ENCODE data around the gene SCML2. TPM values are rescaled to one million over a fixed set of nuclear protein-coding genes. Genes with fewer than 3 reads are reported as not detected.
"Not testable (repeated sequence)": the region's sequence is repeated elsewhere in the genome, so short reads cannot be mapped to it uniquely, and the experiment has no call there.

SCML2 gene
- total RNA-seq, 2 donors from 2014 or later = 3.0 TPM

DNA sequence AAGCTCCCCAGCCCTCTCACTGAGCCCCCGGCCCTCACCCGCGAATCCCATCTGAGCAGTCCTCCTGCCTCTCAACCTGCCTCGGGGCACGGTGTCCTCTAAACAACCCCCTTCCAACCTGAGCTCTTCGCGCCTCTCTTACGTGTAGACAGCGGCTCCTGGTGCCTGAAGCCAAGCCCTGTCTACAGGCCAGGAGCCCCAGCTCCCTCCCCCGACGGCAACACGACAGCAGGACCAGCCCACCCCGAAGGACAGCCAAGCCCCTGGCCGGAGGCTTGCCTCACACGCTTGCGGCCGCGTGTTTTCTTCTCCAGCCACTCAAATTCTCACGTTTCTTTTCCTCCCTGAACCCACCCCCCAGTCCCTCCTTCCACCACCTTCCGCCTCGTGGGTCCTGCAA is 124.8 kb downstream of the SCML2 start:
- not testable (repeated sequence) for H3K27ac Mint-ChIP-seq; H3K36me3 Mint-ChIP-seq (ENCODE audit: insufficient read depth in 2 of 2); H3K4me3 Mint-ChIP-seq

DNA sequence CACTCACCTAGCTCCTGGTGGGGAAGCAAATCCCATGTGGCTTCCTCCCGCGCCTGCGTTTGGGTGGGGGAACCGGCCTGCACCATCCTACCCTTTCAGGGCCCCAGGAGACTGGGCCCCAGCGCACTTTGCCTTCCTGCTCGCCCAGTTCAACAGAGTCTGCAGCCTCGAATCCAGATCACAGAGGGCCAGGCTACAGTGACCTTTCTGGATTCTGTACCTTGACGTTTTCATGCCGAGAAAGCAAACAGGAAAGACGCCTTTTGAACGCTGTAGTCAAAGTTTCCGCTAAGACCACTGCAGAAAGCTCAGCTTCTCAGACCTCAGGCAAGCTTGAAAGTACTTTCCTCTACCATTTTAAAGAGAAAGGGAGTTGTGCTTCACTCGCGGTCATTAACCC is 126.4 kb downstream of the SCML2 start:
- ATAC-seq (replicated peaks in 1 of 2) (no peak), DNase-seq (no peak)
- Mint-ChIP-seq H3K27me3 (ENCODE audit: low read depth) (no peaks in the 10 kb centered on the region), H3K4me3 (no peak overlapping the region), H3K36me3 (ENCODE audit: insufficient read depth in 2 of 2) (no peaks in the 10 kb centered on the region), H3K4me1 (ENCODE audit: low read depth) (no peaks in the 10 kb centered on the region), H3K27ac (no peak overlapping the region), H3K9me3 (peaks cover 0 to 2% of the 10 kb centered on the region in 2 donors)

More for the DNA sequence above, 124.8 kb downstream of the SCML2 start:
- H3K9me3 Mint-ChIP-seq; H3K4me1 Mint-ChIP-seq (ENCODE audit: low read depth); H3K27me3 Mint-ChIP-seq (ENCODE audit: low read depth); DNase-seq; ATAC-seq (replicated peaks in 1 of 2): not testable (repeated sequence)

DNA sequence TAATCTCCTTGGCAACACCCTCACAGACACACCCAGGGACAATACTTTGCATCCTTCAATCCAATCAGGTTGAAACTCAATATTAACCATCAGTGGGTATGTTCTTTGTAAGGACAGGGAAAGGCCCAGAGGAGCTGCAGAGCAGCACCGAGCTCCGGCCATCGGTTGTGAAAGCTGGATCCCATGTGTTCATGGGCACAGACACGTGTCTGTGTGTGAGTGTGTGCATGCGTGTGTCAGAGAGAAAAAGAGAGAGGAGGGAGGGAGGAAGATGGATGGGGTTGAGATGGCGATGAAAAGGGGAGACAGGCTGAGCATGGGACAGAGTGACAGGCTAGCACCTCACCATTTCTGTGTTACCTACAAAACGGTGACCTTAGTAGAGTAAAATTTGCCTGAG is 127.0 kb downstream of the SCML2 start:
- Mint-ChIP-seq H3K4me1 (ENCODE audit: low read depth) (no peaks in the 10 kb centered on the region), H3K9me3 (peaks cover 0 to 2% of the 10 kb centered on the region in 2 donors), H3K27ac (no peak overlapping the region), H3K4me3 (no peak overlapping the region), H3K36me3 (ENCODE audit: insufficient read depth in 2 of 2) (no peaks in the 10 kb centered on the region), H3K27me3 (ENCODE audit: low read depth) (no peaks in the 10 kb centered on the region)
- DNase-seq = no peak
- no peak for ATAC-seq (replicated peaks in 1 of 2)

DNA sequence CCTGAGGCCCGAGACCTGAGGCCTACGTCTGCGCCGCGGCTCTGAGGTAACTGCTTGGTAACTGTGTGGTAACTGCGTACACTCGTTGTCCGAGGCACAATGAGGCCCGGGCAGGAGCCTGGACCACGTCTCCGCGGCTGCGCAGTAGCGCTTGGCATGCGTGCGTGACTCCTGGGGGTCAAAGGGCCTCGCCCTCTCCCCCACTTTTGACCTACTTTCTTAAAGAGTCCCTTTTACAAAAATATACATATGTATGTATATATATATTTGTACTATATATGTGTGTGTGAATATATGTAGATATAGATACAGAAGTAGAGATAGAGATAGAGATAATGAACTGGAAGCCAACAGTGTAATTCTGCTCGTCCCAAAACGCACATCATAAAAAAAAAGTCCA is 133.7 kb downstream of the SCML2 start, which contains the start of gene BEND2:
BEND2 (minus strand) TSS at position 101 of the 400 bp plus-strand sequence. CDS start 136 bp downstream, outside the sequence.
- Mint-ChIP-seq H3K9me3 (peaks cover 1 to 2% of the 10 kb centered on the region in 2 donors), H3K36me3 (ENCODE audit: insufficient read depth in 2 of 2) (peaks cover 0 to 1% of the 10 kb centered on the region in 2 donors), H3K27me3 (ENCODE audit: low read depth) (no peaks in the 10 kb centered on the region), H3K27ac (no peak within 1 kb of the TSS), H3K4me3 (no peak within 1 kb of the TSS), H3K4me1 (ENCODE audit: low read depth) (no peaks in the 10 kb centered on the region)
- DNase-seq = no peak
- ATAC-seq (replicated peaks in 1 of 2) = no peak

DNA sequence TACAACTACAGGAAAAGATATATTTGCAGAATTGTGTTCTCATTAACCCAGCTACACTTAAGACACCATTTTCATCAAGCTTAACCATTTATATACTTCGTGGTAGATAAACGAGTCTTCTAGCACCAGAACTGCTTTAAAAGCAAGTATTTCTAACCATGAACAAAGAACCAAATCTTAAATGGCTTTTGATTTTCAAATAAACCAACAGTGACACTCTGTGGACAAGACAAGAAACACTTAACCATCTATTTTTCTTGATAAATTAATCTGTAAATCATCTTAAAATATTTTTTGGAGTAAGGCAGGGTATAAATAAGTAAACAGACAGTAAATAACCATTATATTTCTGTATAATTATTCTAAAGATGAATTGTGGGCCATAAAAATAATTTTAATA is 144.0 kb downstream of the SCML2 start:
- Mint-ChIP-seq H3K27ac (no peak overlapping the region), H3K9me3 (no peaks in the 10 kb centered on the region), H3K27me3 (ENCODE audit: low read depth) (no peaks in the 10 kb centered on the region), H3K36me3 (ENCODE audit: insufficient read depth in 2 of 2) (no peaks in the 10 kb centered on the region), H3K4me3 (no peak overlapping the region), H3K4me1 (ENCODE audit: low read depth) (no peaks in the 10 kb centered on the region)
- no peak for ATAC-seq (replicated peaks in 1 of 2)
- no peak for DNase-seq

DNA sequence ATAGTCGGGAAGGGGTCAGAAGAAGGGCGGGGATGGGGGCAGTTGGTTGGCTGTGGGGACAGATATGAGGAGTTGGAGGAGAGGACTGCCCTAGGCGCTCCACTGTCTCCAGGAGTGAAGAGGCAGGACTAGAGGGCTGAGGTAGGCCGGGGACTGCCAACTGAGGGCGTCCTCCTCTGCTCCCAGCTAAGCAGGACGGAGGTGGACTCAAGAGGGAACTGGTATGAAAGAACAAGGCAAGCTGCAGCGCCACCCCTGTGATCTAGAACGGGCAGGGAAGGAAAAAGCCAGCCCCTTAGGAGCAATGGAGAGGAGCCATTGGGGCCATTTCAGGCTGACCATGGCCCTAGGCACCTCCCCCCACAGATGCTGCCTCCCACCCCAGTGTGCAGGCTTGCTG is 147.8 kb downstream of the SCML2 start:
- ATAC-seq (replicated peaks in 1 of 2) (no peak), DNase-seq (no peak)
- H3K27me3 Mint-ChIP-seq (ENCODE audit: low read depth) = peaks cover 7% of the 10 kb centered on the region
- H3K4me1 Mint-ChIP-seq (ENCODE audit: low read depth) = no peaks in the 10 kb centered on the region
- H3K4me3 Mint-ChIP-seq = no peak overlapping the region
- no peaks in the 10 kb centered on the region for H3K9me3 Mint-ChIP-seq
- no peak overlapping the region for H3K27ac Mint-ChIP-seq
- H3K36me3 Mint-ChIP-seq (ENCODE audit: insufficient read depth in 2 of 2) = no peaks in the 10 kb centered on the region

DNA sequence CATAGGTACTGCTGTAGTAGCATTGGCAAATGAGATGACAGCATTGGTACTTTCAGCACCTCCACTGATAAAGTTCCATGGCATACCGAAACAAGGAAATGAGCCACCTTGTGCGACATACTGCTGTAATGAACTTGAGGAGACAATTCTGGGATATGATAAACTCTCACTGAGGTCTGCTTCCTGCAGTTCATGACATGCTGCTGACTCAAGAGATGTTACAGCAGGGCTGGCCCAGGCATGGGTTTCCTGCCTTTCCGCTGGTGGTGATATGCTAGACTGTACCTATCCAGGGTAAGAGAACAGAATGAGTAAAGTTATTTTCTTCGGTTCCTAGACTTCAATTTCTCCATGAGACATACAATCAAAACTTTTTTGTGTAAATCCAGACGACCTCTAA is 150.9 kb downstream of the SCML2 start:
- no peak overlapping the region for H3K4me3 Mint-ChIP-seq
- H3K27me3 Mint-ChIP-seq (ENCODE audit: low read depth) = peaks cover 7% of the 10 kb centered on the region
- no peak for DNase-seq
- H3K27ac Mint-ChIP-seq = no peak overlapping the region
- no peaks in the 10 kb centered on the region for H3K9me3 Mint-ChIP-seq
- ATAC-seq (replicated peaks in 1 of 2) = no peak
- no peaks in the 10 kb centered on the region for H3K4me1 Mint-ChIP-seq (ENCODE audit: low read depth)
- H3K36me3 Mint-ChIP-seq (ENCODE audit: insufficient read depth in 2 of 2) = no peaks in the 10 kb centered on the region

DNA sequence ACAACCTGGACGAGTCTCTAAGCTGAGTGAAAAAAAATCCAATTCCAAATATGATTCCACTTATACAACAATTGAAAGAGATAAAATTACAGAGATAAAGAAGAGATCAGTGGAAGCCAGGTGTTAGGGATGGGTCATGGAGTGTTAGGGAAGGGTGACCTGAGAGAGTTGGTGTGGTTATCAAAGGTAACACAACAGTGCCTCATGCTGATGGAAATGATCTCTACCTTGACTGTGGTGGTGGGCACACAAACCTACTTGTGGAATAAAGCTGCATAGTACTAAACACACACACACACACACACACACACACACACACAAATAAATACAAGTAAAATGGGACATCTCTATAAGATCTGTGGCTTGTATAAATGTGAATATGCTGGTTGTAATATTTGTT is 159.8 kb downstream of the SCML2 start:
- H3K9me3 Mint-ChIP-seq = no peaks in the 10 kb centered on the region
- DNase-seq (no peak), ATAC-seq (replicated peaks in 1 of 2) (no peak)
- no peaks in the 10 kb centered on the region for H3K36me3 Mint-ChIP-seq (ENCODE audit: insufficient read depth in 2 of 2)
- no peaks in the 10 kb centered on the region for H3K4me1 Mint-ChIP-seq (ENCODE audit: low read depth)
- H3K27ac Mint-ChIP-seq = no peak overlapping the region
- H3K27me3 Mint-ChIP-seq (ENCODE audit: low read depth) = no peaks in the 10 kb centered on the region
- H3K4me3 Mint-ChIP-seq = no peak overlapping the region

Other genes with a start within 250 kb of the SCML2 start
- gene BEND2, start 133.8 kb downstream of the SCML2 start, total RNA-seq = not detected
- 1 to 10 TPM; 2.2 to 2.6 TPM for gene CDKL5, start 70.9 kb upstream of the SCML2 start, total RNA-seq